OCI-M2 (cell line): ENCODE measurements around the gene CEACAM20.
"Not testable (repeated sequence)": the region's sequence is repeated elsewhere in the genome, so short reads cannot be mapped to it uniquely, and the experiment has no call there.

Source experiments
- DNase-seq: peaks from one replicate; lab custom pipeline; 2025; ENCODE audit not compliant: unreplicated experiment; lab: John Stamatoyannopoulos, UW

The CEACAM20 gene

DNA sequence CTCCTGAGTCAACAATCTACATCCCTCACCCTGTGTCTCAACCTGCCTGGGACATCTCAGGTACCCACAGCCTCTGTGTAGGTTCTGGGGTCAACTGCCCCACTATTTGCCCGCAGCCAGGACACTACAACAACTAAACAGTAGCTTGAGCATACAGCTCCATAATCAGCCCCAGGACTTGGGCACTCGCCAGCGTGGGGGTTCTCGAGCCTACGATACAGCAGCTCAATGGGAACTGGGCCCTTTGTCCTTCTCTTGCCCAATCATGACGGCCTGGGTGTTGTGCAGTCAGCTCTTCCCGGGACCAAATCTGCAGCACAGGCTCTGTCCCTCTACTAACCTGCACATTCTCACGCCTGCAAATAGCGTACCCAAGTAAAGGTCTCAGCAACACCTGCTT is 30.5 kb downstream of the CEACAM20 start:
- no peak for DNase-seq

- DNase-seq, result no peak
These were observed 32.8 kb downstream of the CEACAM20 start for GRCh38 chr19:44496711-44497110.

DNA sequence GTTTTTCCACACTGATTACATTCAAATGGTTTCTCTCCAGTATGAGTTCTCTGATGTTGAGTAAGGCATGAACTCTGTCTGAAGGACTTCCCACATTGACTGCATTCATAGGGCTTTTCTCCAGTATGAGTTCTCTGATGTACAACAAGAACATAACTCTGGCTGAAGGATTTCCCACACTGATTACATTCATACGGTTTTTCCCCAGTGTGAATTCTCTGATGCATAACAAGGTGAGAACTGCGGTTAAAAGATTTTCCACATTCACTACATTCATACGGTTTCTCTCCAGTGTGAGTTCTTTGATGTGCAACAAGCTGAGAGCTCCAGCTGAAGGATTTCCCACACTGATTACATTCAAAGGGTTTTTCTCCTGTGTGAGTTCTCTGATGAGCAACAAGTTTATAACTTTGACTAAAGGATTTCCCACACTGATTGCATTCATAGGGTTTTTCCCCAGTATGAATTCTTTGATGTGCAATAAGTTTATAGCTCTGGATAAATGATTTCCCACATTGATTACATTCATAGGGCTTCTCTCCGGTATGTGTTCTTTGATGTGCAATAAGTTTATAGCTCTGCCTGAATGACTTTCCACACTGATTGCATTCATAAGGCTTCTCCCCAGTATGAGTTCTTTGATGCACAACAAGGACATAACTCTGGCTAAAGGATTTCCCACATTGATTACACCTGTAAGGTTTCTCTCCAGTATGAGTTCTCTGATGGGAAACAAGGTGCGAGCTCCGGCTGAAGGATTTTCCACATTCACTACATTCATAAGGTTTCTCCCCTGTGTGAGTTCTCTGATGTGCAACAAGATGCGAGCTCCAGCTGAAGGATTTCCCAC is 52.7 kb downstream of the CEACAM20 start:
- DNase-seq, result no peak

DNA sequence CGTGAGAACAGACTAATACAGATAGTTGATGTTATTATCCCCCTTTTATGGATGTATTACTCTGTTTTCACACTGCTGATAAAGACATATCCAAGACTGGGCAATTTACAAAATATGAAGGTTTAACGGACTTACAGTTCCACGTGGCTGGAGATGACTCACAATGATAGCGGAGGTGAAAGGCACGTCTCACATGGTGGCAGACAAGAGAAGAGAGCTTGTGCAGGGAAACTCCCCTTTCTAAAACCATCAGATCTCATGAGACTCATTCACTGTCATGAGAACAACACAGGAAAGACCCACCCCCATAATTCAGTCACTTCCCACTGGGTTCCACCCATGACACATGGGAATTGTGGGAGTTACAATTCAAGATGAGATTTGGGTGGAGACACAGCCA is 60.7 kb downstream of the CEACAM20 start:
- not testable (repeated sequence) for DNase-seq

GRCh38 chr19:44462600-44463286 is 66.7 kb downstream of the CEACAM20 start:
- not testable (repeated sequence) for DNase-seq
